ENCODE results near the gene EVA1A. TPM values are rescaled to one million over a fixed set of nuclear protein-coding genes. Genes with fewer than 3 reads are reported as not detected.

Gene EVA1A
- total and polyA plus RNA-seq, 2 of the 8 experiments (the other 6 are each of a cell fraction or from before 2014, with no cell fraction given): 2.4 to 4.3 TPM

DNA sequence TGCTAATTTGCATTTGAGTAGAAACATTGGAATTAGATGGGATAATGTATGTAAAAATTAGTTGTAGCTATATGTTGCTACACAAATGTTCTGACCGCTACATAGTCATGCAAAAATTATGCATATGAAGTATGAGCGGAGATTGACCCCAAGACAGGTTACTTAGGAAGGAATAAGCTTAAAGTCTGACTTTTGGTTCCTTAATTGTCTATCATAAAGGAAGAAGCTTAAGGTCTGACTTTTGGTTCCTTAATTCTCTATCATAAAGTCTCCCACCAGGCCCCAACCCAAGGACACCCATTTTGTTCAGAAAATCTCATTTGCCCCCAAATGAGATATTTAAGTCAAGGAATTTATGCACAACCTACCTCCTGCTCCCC, 106.5 kb downstream of the EVA1A start:
- Histone ChIP-seq H3K79me2 (ENCODE audit: control insufficient read depth in 1 of 2, insufficient read depth in 2 of 2, low read length in 2 of 2) (no peaks in the 10 kb centered on the region), H4K91ac (replicated peaks; ENCODE audit: insufficient read length, low read length) (no peak overlapping the region), H2AFZ (ENCODE audit: low read length) (no peak overlapping the region; the same call in 1 of the 2 replicates), H3K79me1 (ENCODE audit: low read depth, low read length) (no peaks in the 10 kb centered on the region), H3K4me3 (ENCODE audit: extremely low read depth in 1 of 4, insufficient read depth in 2 of 4, low read depth in 3 of 4, low read length in 4 of 4) (no peak overlapping the region), H2BK15ac (ENCODE audit: low read length) (no peak overlapping the region), H3K18ac (ENCODE audit: extremely low read depth, low read length) (no peak overlapping the region), H2BK12ac (ENCODE audit: low read depth, low read length) (no peak overlapping the region), H2BK120ac (replicated peaks; ENCODE audit: low read depth, low read length) (no peak overlapping the region), H3K23ac (ENCODE audit: insufficient read length) (no peak overlapping the region), H2AK5ac (ENCODE audit: low read depth, low read length) (no peak overlapping the region), H3K9me3 (ENCODE audit: insufficient read depth in 2 of 2, low read depth in 1 of 2, low read length in 1 of 2) (peaks cover 0 to 2% of the 10 kb centered on the region in 2 experiments; a peak in 2 of 4 replicates), H2BK20ac (ENCODE audit: low read length) (no peak overlapping the region), H3K23me2 (ENCODE audit: low read depth, low read length) (no peaks in the 10 kb centered on the region), H3K9ac (replicated peaks in 1 of 4; ENCODE audit: extremely low read depth in 1 of 4, low read depth in 3 of 4, low read length in 3 of 4) (no peak overlapping the region), H3K14ac (ENCODE audit: insufficient read length) (no peak overlapping the region), H3K4ac (replicated peaks; ENCODE audit: insufficient read length, low read depth, low read length) (no peak overlapping the region), H3K36me3 (ENCODE audit: control insufficient read depth in 2 of 4, insufficient read depth in 4 of 4, low read length in 3 of 4) (no peaks in the 10 kb centered on the region), H4K8ac (ENCODE audit: extremely low read depth, insufficient read depth, low read length) (no peak overlapping the region), H3K27ac (ENCODE audit: low read depth, low read length) (no peak overlapping the region), H2BK5ac (ENCODE audit: low read depth, low read length) (no peak overlapping the region), H4K20me1 (replicated peaks in 1 of 2; ENCODE audit: control insufficient read depth in 1 of 2, insufficient read depth in 2 of 2, low read length in 2 of 2) (no peaks in the 10 kb centered on the region), H3K56ac (replicated peaks; ENCODE audit: insufficient read length, low read depth, low read length) (no peak overlapping the region), H3K4me1 (replicated peaks in 1 of 4; ENCODE audit: control insufficient read depth in 3 of 4, insufficient read depth in 4 of 4, low read length in 3 of 4) (peaks cover 0 to 7% (median 4%) of the 10 kb centered on the region in 4 experiments; a peak in 1 of 7 replicates), H4K5ac (ENCODE audit: insufficient read length, low read depth, low read length) (no peak overlapping the region), H3K27me3 (replicated peaks in 1 of 4; ENCODE audit: control insufficient read depth in 3 of 4, extremely low read depth in 1 of 4, insufficient read depth in 3 of 4, low read length in 3 of 4) (no peaks in the 10 kb centered on the region), H3K4me2 (ENCODE audit: insufficient read depth in 1 of 2, low read depth in 2 of 2, low read length in 2 of 2) (no peak overlapping the region)
- DNase-seq (ENCODE audit: low read depth in 1 of 2, low spot score in 2 of 2) (no peak), FAIRE-seq (no peak)
- 60% methylated on average over 2 of the region's 2 CpGs; no CpG with 5 or more reads in 1 of the 2 experiments for WGBS, 2 experiments (ENCODE audit: extremely low coverage in 1 of 2, insufficient coverage in 1 of 2, insufficient read length in 1 of 2, insufficient replicate concordance in 2 of 2, low coverage in 1 of 2, low lambda C conversion rate in 2 of 2, missing lambda C conversion rate in 1 of 2)
- CTCF ChIA-PET (ENCODE audit: partially characterized antibody): interaction anchor here (0.6 to 6.7 kb wide), 4 partner anchors 11 to 214 kb away, joined by 3 to 58 read pairs (median 4); no protein-coding TSS in a partner anchor
- POLR2A ChIA-PET (ENCODE audit: partially characterized antibody): no interaction called here
- no peak for TF ChIP-seq RFX5 (IDR thresholded peaks at IDR 0.05; ENCODE audit: borderline replicate concordance, low read depth, low read length)
- no peak for TF ChIP-seq ZNF274 (IDR thresholded peaks at IDR 0.05; ENCODE audit: borderline replicate concordance, extremely low read depth, low read length)
- no peak for TF ChIP-seq KDM5A (IDR thresholded peaks at IDR 0.05; ENCODE audit: low read length)
- no peak for TF ChIP-seq CHD2 (IDR thresholded peaks at IDR 0.05; ENCODE audit: low read length)
- TF ChIP-seq SP2 (IDR thresholded peaks at IDR 0.05; ENCODE audit: low read length): no peak
- TF ChIP-seq POLR2AphosphoS5 (IDR thresholded peaks at IDR 0.05; ENCODE audit: low read depth, low read length): no peak

Measured in H1 (cell line).